RWPE2 (cell line): ENCODE measurements around the gene RFX6.
A peak's percentile ranks its signal among the peaks of the same experiment; 100 is the strongest.

Experiments used
- ATAC-seq: fragments of 200-7000 bp; cut with Tn5 transposase; 3 replicates; pipeline ENCODE4 v1.9.1; 2021; ENCODE audit warnings: low read depth
- DNase-seq: peaks from one replicate; pipeline ENCODE4 v3.0.0-alpha.2; 2020; ENCODE audit warnings: low spot score
- H3K27ac ChIP-seq: fragments of 450-650 bp; 2 replicates; pipeline ENCODE4 v1.5.1; 2017; ENCODE audit warnings: mild to moderate bottlenecking; ENCODE audit not compliant: poor library complexity, severe bottlenecking
- H3K27me3 ChIP-seq: fragments of 250-450 bp; sonication (Bioruptor Pico); 2 replicates; pipeline ENCODE4 v1.5.1; 2021; ENCODE audit warnings: mild to moderate bottlenecking, moderate library complexity; ENCODE audit not compliant: insufficient read depth, poor library complexity, severe bottlenecking
- H3K36me3 ChIP-seq: fragments of 250-450 bp; sonication (Bioruptor Pico); 2 replicates; pipeline ENCODE4 v1.5.1; 2020; ENCODE audit warnings: low read depth, mild to moderate bottlenecking, moderate library complexity
- H3K4me1 ChIP-seq: fragments of 250-450 bp; sonication (Bioruptor Pico); 2 replicates; pipeline ENCODE4 v1.5.1; 2021; ENCODE audit warnings: mild to moderate bottlenecking, moderate library complexity; ENCODE audit not compliant: insufficient read depth, poor library complexity, severe bottlenecking
- H3K4me3 ChIP-seq: fragments of 250-450 bp; sonication (Bioruptor Pico); 2 replicates; pipeline ENCODE4 v1.5.1; 2021; ENCODE audit warnings: mild to moderate bottlenecking, moderate library complexity; ENCODE audit not compliant: severe bottlenecking
- H3K9me3 ChIP-seq: fragments of 250-450 bp; sonication (Bioruptor Pico); 2 replicates; pipeline ENCODE4 v1.5.1; 2021; ENCODE audit warnings: mild to moderate bottlenecking, moderate library complexity; ENCODE audit not compliant: severe bottlenecking
- CTCF ChIP-seq: fragments of 450-650 bp; IDR thresholded peaks from one replicate; pipeline ENCODE4 v1.5.1; 2017; ENCODE audit warnings: mild to moderate bottlenecking, moderate library complexity; ENCODE audit not compliant: poor library complexity, severe bottlenecking

RFX6 gene

GRCh38 chr6:116836606-116837342 lies 40.3 kb upstream of the RFX6 start:
- TF ChIP-seq CTCF, result no peak
- H3K4me3 ChIP-seq, result no peak overlapping the region
- H3K27me3 ChIP-seq, result no peaks in the 10 kb centered on the region
- ATAC-seq (no peak), DNase-seq (no peak)
- H3K27ac ChIP-seq, result no peak overlapping the region
- H3K4me1 ChIP-seq, result no peaks in the 10 kb centered on the region
- H3K36me3 ChIP-seq, result no peaks in the 10 kb centered on the region
- H3K9me3 ChIP-seq, result no peaks in the 10 kb centered on the region

GRCh38 chr6:116840091-116840490 lies 37.0 kb upstream of the RFX6 start:
- no peak for TF ChIP-seq CTCF
- H3K27me3 ChIP-seq, result peaks cover 3% of the 10 kb centered on the region
- H3K4me1 ChIP-seq, result no peaks in the 10 kb centered on the region
- no peaks in the 10 kb centered on the region for H3K9me3 ChIP-seq
- no peak overlapping the region for H3K4me3 ChIP-seq
- DNase-seq (no peak), ATAC-seq (peak; percentile 58; the same call in 2 of the 3 replicates)
- H3K36me3 ChIP-seq, result no peaks in the 10 kb centered on the region
- no peak overlapping the region for H3K27ac ChIP-seq

- DNase-seq (no peak), ATAC-seq (no peak)
- H3K4me1 ChIP-seq, result no peaks in the 10 kb centered on the region
- peaks cover 3% of the 10 kb centered on the region for H3K27me3 ChIP-seq
- no peak for TF ChIP-seq CTCF
- H3K9me3 ChIP-seq, result no peaks in the 10 kb centered on the region
- no peak overlapping the region for H3K27ac ChIP-seq
- no peak overlapping the region for H3K4me3 ChIP-seq
- H3K36me3 ChIP-seq, result no peaks in the 10 kb centered on the region
These were observed 34.6 kb upstream of the RFX6 start for GRCh38 chr6:116842459-116842858.

- Histone ChIP-seq H3K27me3 (no peaks in the 10 kb centered on the region), H3K4me3 (no peak overlapping the region), H3K27ac (no peak overlapping the region), H3K9me3 (no peaks in the 10 kb centered on the region), H3K4me1 (no peaks in the 10 kb centered on the region), H3K36me3 (no peaks in the 10 kb centered on the region)
- peak; percentile 51 for TF ChIP-seq CTCF
- ATAC-seq (peak; percentile 68; the same call in 2 of the 3 replicates), DNase-seq (no peak)
These were observed 29.8 kb upstream of the RFX6 start for GRCh38 chr6:116847227-116847626.

- TF ChIP-seq CTCF, result no peak
- H3K4me3 ChIP-seq, result no peak overlapping the region
- no peaks in the 10 kb centered on the region for H3K9me3 ChIP-seq
- no peak overlapping the region for H3K27ac ChIP-seq
- ATAC-seq (no peak), DNase-seq (no peak)
- no peaks in the 10 kb centered on the region for H3K4me1 ChIP-seq
- H3K36me3 ChIP-seq, result no peaks in the 10 kb centered on the region
- H3K27me3 ChIP-seq, result no peaks in the 10 kb centered on the region
These were observed 19.0 kb upstream of the RFX6 start for GRCh38 chr6:116858060-116858459.
